IMR-90 (cell line): Measurements from ENCODE around the gene TBXAS1. TPM values are rescaled to one million over a fixed set of nuclear protein-coding genes. Genes with fewer than 3 reads are reported as not detected.

Experiments used
- ATAC-seq: fragments of 200-7000 bp; cut with Tn5 transposase; 2 replicates; pipeline ENCODE4 v1.9.1; 2020; ENCODE audit warnings: low read depth, mild to moderate bottlenecking, moderate library complexity
- BruUV-seq: library from RNA; stranded (reverse); fragments of 400-500 nt; replicated peaks from 2 replicates; lab custom pipeline; 2021; lab: Mats Ljungman, UMichigan
- CTCF ChIA-PET: fragments of 300-600 bp; formaldehyde crosslinking; extraction: SDS; loops from one replicate; lab custom pipeline; 2021; ENCODE audit warnings: antibody characterized with exemption; lab: Yijun Ruan, JAX
- POLR2A ChIA-PET: fragments of 300-600 bp; sonication (Branson Sonifier 250); formaldehyde crosslinking; loops from one replicate; lab custom pipeline; 2022; ENCODE audit warnings: antibody characterized with exemption; ENCODE audit not compliant: unreplicated experiment; lab: Charles Lee
- DNase-seq: peaks from one replicate; pipeline ENCODE4 v3.0.0; 2013
- H2AFZ ChIP-seq: replicated peaks from 2 replicates; pipeline ENCODE3; 2013; ENCODE audit warnings: low read length, mild to moderate bottlenecking; ENCODE audit not compliant: poor library complexity
- H2AK5ac ChIP-seq: 2 replicates; pipeline ENCODE4 v1.6.1; 2013; ENCODE audit warnings: low read depth, low read length, inconsistent platforms
- H2AK9ac ChIP-seq: replicated peaks from 2 replicates; pipeline ENCODE3; 2013; ENCODE audit warnings: mild to moderate bottlenecking, low read depth, low read length, moderate library complexity; ENCODE audit not compliant: poor library complexity
- H2BK120ac ChIP-seq: 2 replicates; pipeline ENCODE4 v1.6.1; 2013; ENCODE audit warnings: low read depth, low read length, inconsistent platforms
- H2BK15ac ChIP-seq: 3 replicates; pipeline ENCODE4 v1.6.1; 2013; ENCODE audit warnings: low read depth, low read length, inconsistent platforms
- H2BK20ac ChIP-seq: 2 replicates; pipeline ENCODE4 v1.6.1; 2013; ENCODE audit warnings: low read depth, mild to moderate bottlenecking, inconsistent platforms, low read length, moderate library complexity
- H2BK5ac ChIP-seq: 2 replicates; pipeline ENCODE4 v1.6.1; 2013; ENCODE audit warnings: mild to moderate bottlenecking, low read depth, low read length, inconsistent platforms; ENCODE audit not compliant: poor library complexity, severe bottlenecking
- H3K14ac ChIP-seq: replicated peaks from 2 replicates; pipeline ENCODE4 v1.6.1; 2013; ENCODE audit warnings: low read depth, low read length, inconsistent platforms
- H3K18ac ChIP-seq: 2 replicates; pipeline ENCODE4 v1.6.1; 2013; ENCODE audit warnings: low read depth, low read length, control low read depth
- H3K23ac ChIP-seq: 2 replicates; pipeline ENCODE4 v1.6.1; 2013; ENCODE audit warnings: low read depth, low read length, inconsistent platforms
- H3K27ac ChIP-seq: 2 replicates; pipeline ENCODE4 v1.5.1; 2013; ENCODE audit warnings: mild to moderate bottlenecking, control low read depth, low read length; ENCODE audit not compliant: insufficient read depth
- H3K27me3 ChIP-seq: 2 replicates; pipeline ENCODE4 v1.6.1; 2013; ENCODE audit warnings: low read length; ENCODE audit not compliant: control insufficient read depth, insufficient read depth
- H3K36me3 ChIP-seq: 2 replicates; pipeline ENCODE4 v1.6.1; 2013; ENCODE audit warnings: low read length, mixed read lengths; ENCODE audit not compliant: control insufficient read depth, insufficient read depth
- H3K4ac ChIP-seq: 2 replicates; pipeline ENCODE4 v1.6.1; 2013; ENCODE audit warnings: low read depth, low read length, inconsistent platforms
- H3K4me1 ChIP-seq: 2 replicates; pipeline ENCODE4 v1.6.1; 2013; ENCODE audit warnings: low read length, mixed read lengths; ENCODE audit not compliant: control insufficient read depth, insufficient read depth
- H3K4me2 ChIP-seq: 2 replicates; pipeline ENCODE4 v1.6.1; 2013; ENCODE audit warnings: low read depth, mild to moderate bottlenecking, control low read depth, low read length, moderate library complexity
- H3K4me3 ChIP-seq: 2 replicates; pipeline ENCODE4 v1.5.1; 2013; ENCODE audit warnings: low read depth, mild to moderate bottlenecking, control low read depth, low read length, moderate library complexity; ENCODE audit not compliant: insufficient read depth
- H3K56ac ChIP-seq: 2 replicates; pipeline ENCODE4 v1.6.1; 2013; ENCODE audit warnings: low read length, inconsistent platforms; ENCODE audit not compliant: insufficient read depth; ENCODE audit errors: extremely low read depth
- H3K79me1 ChIP-seq, 2 experiments: 2 replicates each; pipeline ENCODE4 v1.6.1; 2013; ENCODE audit warnings: low read length in 2 of 2, inconsistent platforms in 1 of 2, low read depth in 1 of 2
- H3K9ac ChIP-seq: 2 replicates; pipeline ENCODE4 v1.6.1; 2013; ENCODE audit warnings: low read depth, low read length, control low read depth
- H3K9me1 ChIP-seq: 2 replicates; pipeline ENCODE4 v1.6.1; 2013; ENCODE audit warnings: low read length, inconsistent platforms; ENCODE audit not compliant: insufficient read depth
- H3K9me3 ChIP-seq: 2 replicates; pipeline ENCODE4 v1.6.1; 2013; ENCODE audit warnings: low read length; ENCODE audit not compliant: control insufficient read depth, insufficient read depth
- H4K20me1 ChIP-seq: 2 replicates; pipeline ENCODE4 v1.6.1; 2013; ENCODE audit warnings: low read length, inconsistent platforms; ENCODE audit not compliant: insufficient read depth
- H4K5ac ChIP-seq: 2 replicates; pipeline ENCODE4 v1.6.1; 2013; ENCODE audit warnings: mild to moderate bottlenecking, low read depth, low read length, control low read depth
- H4K8ac ChIP-seq, 2 experiments: 2 replicates each; pipeline ENCODE4 v1.6.1; 2013; ENCODE audit warnings: low read depth in 2 of 2, low read length in 2 of 2, control low read depth in 1 of 2, inconsistent platforms in 1 of 2
- H4K91ac ChIP-seq: 2 replicates; pipeline ENCODE4 v1.6.1; 2013; ENCODE audit warnings: low read depth, low read length, inconsistent platforms; ENCODE audit not compliant: insufficient read depth
- CEBPB ChIP-seq: IDR thresholded peaks from 2 replicates; pipeline ENCODE4 v1.6.1; 2012; ENCODE audit warnings: low read depth, low read length, improper control_type of control experiment
- FOS ChIP-seq: fragments of 150-350 bp; IDR thresholded peaks from 2 replicates; pipeline ENCODE4 v1.6.1; 2016; ENCODE audit warnings: low read depth, low read length
- MXI1 ChIP-seq: IDR thresholded peaks from 2 replicates; pipeline ENCODE4 v1.6.1; 2012; ENCODE audit warnings: low read depth, mild to moderate bottlenecking, low read length, moderate library complexity, borderline replicate concordance
- POLR2A ChIP-seq: IDR thresholded peaks from 2 replicates; pipeline ENCODE4 v1.6.1; 2012; ENCODE audit warnings: mild to moderate bottlenecking, low read depth, low read length
- SMC3 ChIP-seq: fragments of 150-350 bp; IDR thresholded peaks from 2 replicates; pipeline ENCODE4 v1.6.1; 2016; ENCODE audit warnings: low read depth, mild to moderate bottlenecking, antibody characterized with exemption, low read length, moderate library complexity
- WGBS, 2 experiments: methylation state at CpG; one replicate each; pipeline versions ENCODE4 v1.1.5 to v1.1.7; 2013; ENCODE audit warnings: missing lambda C conversion rate in 2 of 2; ENCODE audit not compliant: insufficient read length in 1 of 2; ENCODE audit errors: extremely low coverage in 2 of 2; 5-methylcytosine and 5-hydroxymethylcytosine counted together
- dilution Hi-C: fragments of 300-500 bp; cut with HindIII; formaldehyde crosslinking; loops from one replicate; pipeline ENCODE4 v1.14.3; 2018; ENCODE audit warnings: low sequenced_read_pairs; ENCODE audit not compliant: unreplicated experiment
- in situ Hi-C: fragments of 300-500 bp; cut with MboI; formaldehyde crosslinking; loops from 3 replicates; pipeline ENCODE4 v1.14.3; 2019; ENCODE audit warnings: low sequenced_read_pairs, inconsistent platforms, mixed read lengths
- intact Hi-C: fragments of 100-400 bp; cut with micrococcal nuclease; formaldehyde crosslinking; loops from 2 replicates; pipeline ENCODE4 v1.10.0; 2022
- polyA plus RNA-seq, 3 experiments: library from polyadenylated mRNA; depleted of rRNA; stranded (reverse); fragments of >200 nt; gene quantifications; 2 replicates each; pipeline ENCODE4 v1.2.3, GENCODE V29; 2012; ENCODE audit warnings: low replicate concordance in 1 of 3
- total RNA-seq: library from RNA; depleted of rRNA; stranded (reverse); fragments of >200 nt; gene quantifications from 2 replicates; pipeline ENCODE4 v1.2.3, GENCODE V29; 2012

The TBXAS1 gene
- total and polyA plus RNA-seq, 2 of the 4 experiments (the other 2 are of a cell fraction) = 5.9 to 10.8 TPM

DNA sequence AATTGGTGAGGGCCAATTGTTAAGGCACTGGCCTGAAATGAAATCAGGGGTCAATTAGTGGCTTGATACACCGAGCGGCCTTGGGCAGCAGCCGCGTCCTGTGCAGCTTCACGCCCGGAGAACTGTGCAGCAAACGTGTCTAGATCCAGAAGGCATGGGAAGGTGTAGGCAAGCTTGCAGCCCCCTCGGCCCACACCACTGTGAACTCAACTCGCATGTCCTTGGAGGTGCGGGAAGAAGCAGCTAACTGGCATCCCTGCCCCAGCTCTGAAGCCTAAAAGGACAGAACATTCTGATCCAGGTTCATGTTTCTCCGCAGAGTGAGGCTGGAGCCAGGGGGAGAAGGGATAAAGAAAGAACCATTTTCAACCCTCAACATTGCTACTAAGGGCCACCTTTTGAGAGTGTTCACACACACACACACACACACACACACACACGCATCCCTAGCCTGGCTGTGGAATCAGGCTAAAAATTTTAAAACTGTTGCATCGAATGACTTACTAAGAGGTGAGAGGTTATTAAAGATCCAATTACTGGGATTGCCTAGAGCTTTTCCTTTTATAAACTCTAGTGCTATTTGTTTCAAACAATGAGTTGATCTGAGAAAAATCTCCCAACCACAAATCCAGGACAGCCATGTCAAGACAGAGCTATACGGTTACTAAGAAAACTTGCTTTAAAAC, 129.7 kb downstream of the TBXAS1 start:
- ChIA-PET CTCF (interaction anchor here (0.8 kb wide), 1 partner anchor 339 kb away, joined by 3 read pairs; no protein-coding TSS in a partner anchor), POLR2A (interaction anchor here (0.7 to 1.2 kb wide), 2 partner anchors 36 to 220 kb away, joined by 3 to 5 read pairs; no protein-coding TSS in a partner anchor)
- Histone ChIP-seq H4K20me1 (peaks cover 10% of the 10 kb centered on the region), H3K36me3 (peaks cover 5% of the 10 kb centered on the region; the same call in 1 of the 2 replicates), H3K9me3 (no peaks in the 10 kb centered on the region), H3K27ac (peak overlapping the region; percentile 97), H3K4me3 (no peak overlapping the region), H3K4me2 (peak overlapping the region; percentile 22), H3K14ac (peak overlapping the region; percentile 24; the same call in 1 of the 2 replicates), H3K9ac (peak overlapping the region; percentile 27; the same call in 1 of the 2 replicates), H2AFZ (peak overlapping the region; percentile 1), H2AK9ac (peak overlapping the region; percentile 2), H3K23ac (peak overlapping the region; percentile 62), H3K27me3 (no peaks in the 10 kb centered on the region; the same call in 1 of the 2 replicates), H3K79me1 (no peaks in the 10 kb centered on the region), H4K8ac (peak overlapping the region; percentile 65 to 72; a peak in 3 of 4 replicates), H3K9me1 (peaks cover 12% of the 10 kb centered on the region), H2BK15ac (peak overlapping the region; percentile 54; the same call in 2 of the 3 replicates), H2BK20ac (peak overlapping the region; percentile 89), H4K5ac (peak overlapping the region; percentile 17), H3K56ac (peak overlapping the region; percentile 60; the same call in 1 of the 2 replicates), H3K18ac (peak overlapping the region; percentile 35), H3K4ac (peak overlapping the region; percentile 91), H3K4me1 (peaks cover 19% of the 10 kb centered on the region), H2BK5ac (peak overlapping the region; percentile 42), H2AK5ac (peak overlapping the region; percentile 96), H4K91ac (peak overlapping the region; percentile 73), H2BK120ac (peak overlapping the region; percentile 91)
- intact Hi-C loops = loop anchor here (1.0 to 2.0 kb wide), 3 partner anchors 37 to 182 kb away; partner anchors contain the start of gene HIPK2
- in situ Hi-C loops = no loop called here
- TF ChIP-seq SMC3 = no peak
- TF ChIP-seq CEBPB = peak; percentile 6; the same call in 1 of the 2 replicates
- peak; percentile 57; the same call in 1 of the 2 replicates for TF ChIP-seq FOS
- no peak for TF ChIP-seq POLR2A
- no peak for TF ChIP-seq MXI1
- WGBS, 2 experiments = 95% methylated on average over 8 of the region's 14 CpGs; no CpG with 5 or more reads in 1 of the 2 experiments
- BruUV-seq = no TSS peak
- DNase-seq (peak; percentile 98), ATAC-seq (peak; percentile 90)
- dilution Hi-C loops = no loop called here
